ENCODE measurements around the gene AQR.

DNA sequence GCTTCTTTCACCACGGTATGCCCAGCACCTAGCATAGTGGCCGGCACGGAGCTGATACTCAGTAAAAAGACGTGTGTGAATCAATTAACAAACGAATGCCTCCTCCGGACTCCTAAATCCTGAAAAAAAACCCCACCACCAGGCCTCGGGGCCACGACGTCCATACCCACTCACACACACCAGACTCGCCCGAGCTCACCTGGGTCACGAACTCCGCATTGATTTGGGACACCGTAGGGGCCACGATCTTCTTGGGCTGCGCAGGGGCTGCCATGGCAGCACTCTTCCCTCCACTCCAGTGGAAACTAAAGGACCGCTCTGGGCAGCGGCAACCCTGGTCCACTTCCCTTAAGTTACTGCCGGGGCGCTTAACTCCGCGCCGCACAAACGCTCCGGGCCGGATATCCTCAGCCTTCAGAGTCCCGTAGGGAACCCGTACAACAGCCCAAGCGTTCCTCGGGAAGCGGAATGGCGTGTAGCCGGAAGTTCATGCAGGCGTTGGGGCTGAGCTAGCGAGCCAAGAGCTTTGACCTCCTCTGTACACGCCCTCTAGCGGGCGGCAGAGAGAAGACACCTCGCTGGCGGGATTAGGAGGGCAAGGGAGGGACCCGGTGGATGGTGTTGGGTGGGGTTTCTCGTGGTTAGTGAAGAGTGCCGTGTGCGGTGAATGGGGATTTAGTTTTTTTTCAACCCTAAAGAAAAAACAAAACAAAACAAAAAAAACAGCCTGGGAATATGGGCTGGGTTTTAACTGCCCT lies at the start of gene AQR:
- TF ChIP-seq, protein P1, sequence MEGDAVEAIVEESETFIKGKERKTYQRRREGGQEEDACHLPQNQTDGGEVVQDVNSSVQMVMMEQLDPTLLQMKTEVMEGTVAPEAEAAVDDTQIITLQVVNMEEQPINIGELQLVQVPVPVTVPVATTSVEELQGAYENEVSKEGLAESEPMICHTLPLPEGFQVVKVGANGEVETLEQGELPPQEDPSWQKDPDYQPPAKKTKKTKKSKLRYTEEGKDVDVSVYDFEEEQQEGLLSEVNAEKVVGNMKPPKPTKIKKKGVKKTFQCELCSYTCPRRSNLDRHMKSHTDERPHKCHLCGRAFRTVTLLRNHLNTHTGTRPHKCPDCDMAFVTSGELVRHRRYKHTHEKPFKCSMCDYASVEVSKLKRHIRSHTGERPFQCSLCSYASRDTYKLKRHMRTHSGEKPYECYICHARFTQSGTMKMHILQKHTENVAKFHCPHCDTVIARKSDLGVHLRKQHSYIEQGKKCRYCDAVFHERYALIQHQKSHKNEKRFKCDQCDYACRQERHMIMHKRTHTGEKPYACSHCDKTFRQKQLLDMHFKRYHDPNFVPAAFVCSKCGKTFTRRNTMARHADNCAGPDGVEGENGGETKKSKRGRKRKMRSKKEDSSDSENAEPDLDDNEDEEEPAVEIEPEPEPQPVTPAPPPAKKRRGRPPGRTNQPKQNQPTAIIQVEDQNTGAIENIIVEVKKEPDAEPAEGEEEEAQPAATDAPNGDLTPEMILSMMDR (IDR thresholded peaks at IDR 0.05 in 2 of 3, conservative IDR thresholded peaks at IDR 0.05 in 1 of 3; ENCODE audit: borderline replicate concordance in 1 of 3, insufficient read depth in 1 of 3, low read depth in 2 of 3, low read length in 2 of 3) = peak; percentile 41 to 95 (median 90); a peak in 5 of 6 replicates
- TF ChIP-seq FOSL1 (IDR thresholded peaks at IDR 0.05; ENCODE audit: low read depth) (no peak), EZH2phosphoT487 (IDR thresholded peaks at IDR 0.05; ENCODE audit: borderline replicate concordance) (no peak)
